Skeletal muscle tissue (tissue), 4 donors: Measurements from ENCODE around the gene UQCR10. TPM values are rescaled to one million over a fixed set of nuclear protein-coding genes. Genes with fewer than 3 reads are reported as not detected.

ENCODE experiments used
- H3K27ac ChIP-seq: one replicate; pipeline ENCODE4 v1.7.0; 2013; ENCODE audit warnings: mild to moderate bottlenecking, low read depth, low read length, inconsistent platforms
- H3K27me3 ChIP-seq, 3 donors: one replicate each; pipeline ENCODE4 v1.7.0; 2013; ENCODE audit warnings: low read length in 3 of 3; ENCODE audit not compliant: control insufficient read depth in 3 of 3, insufficient read depth in 3 of 3
- H3K36me3 ChIP-seq, 3 donors: one replicate each; pipeline ENCODE4 v1.7.0; 2013; ENCODE audit warnings: low read length in 3 of 3; ENCODE audit not compliant: control insufficient read depth in 3 of 3, insufficient read depth in 3 of 3
- H3K4me1 ChIP-seq, 3 donors: one replicate each; pipeline ENCODE4 v1.7.0; 2013; ENCODE audit warnings: low read length in 3 of 3, mild to moderate bottlenecking in 3 of 3; ENCODE audit not compliant: control insufficient read depth in 3 of 3, insufficient read depth in 3 of 3
- H3K4me3 ChIP-seq, 3 donors: one replicate each; pipeline ENCODE4 v1.7.0; 2013; ENCODE audit warnings: low read length in 3 of 3
- H3K9ac ChIP-seq, 3 donors: one replicate each; pipeline ENCODE4 v1.7.0; 2013; ENCODE audit warnings: low read length in 3 of 3, mild to moderate bottlenecking in 3 of 3, moderate library complexity in 2 of 3, low read depth in 1 of 3
- H3K9me3 ChIP-seq, 3 donors: one replicate each; pipeline ENCODE4 v1.7.0; 2013; ENCODE audit warnings: low read length in 3 of 3; ENCODE audit not compliant: control insufficient read depth in 3 of 3
- total RNA-seq: library from RNA; depleted of rRNA; stranded (reverse); fragments of >200 nt; gene quantifications from one replicate; pipeline ENCODE4 v1.2.3, GENCODE V29; 2014
- donor health status: Osteomylitis.

UQCR10 gene
- total RNA-seq, 1 donor from 2014 or later, result 57.9 TPM

DNA sequence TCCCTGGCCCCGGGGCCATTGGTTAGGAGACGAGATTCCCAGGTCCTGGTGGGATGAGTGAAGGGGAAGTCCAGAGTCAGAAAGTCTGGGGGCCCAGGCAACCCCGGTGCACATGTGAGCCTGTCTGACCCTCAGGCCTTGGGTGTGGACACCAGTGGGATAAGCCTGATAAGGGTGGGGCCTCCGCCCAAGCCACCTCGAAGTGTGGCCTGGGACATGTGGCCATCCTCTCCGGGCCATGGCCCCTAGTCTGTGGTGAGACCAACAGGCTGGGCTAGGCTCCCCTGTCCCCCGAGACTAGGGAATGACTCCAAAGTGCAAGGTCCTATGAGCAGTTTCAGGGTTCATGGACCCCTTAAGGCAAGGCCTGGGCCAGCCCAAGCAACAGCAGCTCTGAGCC is 41.1 kb upstream of the UQCR10 start:
- H3K9me3 ChIP-seq, result no peaks in the 10 kb centered on the region
- H3K4me3 ChIP-seq, result no peak overlapping the region
- no peaks in the 10 kb centered on the region for H3K4me1 ChIP-seq
- H3K9ac ChIP-seq, result no peak overlapping the region
- no peak overlapping the region for H3K27ac ChIP-seq
- peaks cover 0 to 8% (median 1%) of the 10 kb centered on the region in 3 donors for H3K36me3 ChIP-seq
- H3K27me3 ChIP-seq, result peaks cover 6 to 24% (median 23%) of the 10 kb centered on the region in 3 donors

DNA sequence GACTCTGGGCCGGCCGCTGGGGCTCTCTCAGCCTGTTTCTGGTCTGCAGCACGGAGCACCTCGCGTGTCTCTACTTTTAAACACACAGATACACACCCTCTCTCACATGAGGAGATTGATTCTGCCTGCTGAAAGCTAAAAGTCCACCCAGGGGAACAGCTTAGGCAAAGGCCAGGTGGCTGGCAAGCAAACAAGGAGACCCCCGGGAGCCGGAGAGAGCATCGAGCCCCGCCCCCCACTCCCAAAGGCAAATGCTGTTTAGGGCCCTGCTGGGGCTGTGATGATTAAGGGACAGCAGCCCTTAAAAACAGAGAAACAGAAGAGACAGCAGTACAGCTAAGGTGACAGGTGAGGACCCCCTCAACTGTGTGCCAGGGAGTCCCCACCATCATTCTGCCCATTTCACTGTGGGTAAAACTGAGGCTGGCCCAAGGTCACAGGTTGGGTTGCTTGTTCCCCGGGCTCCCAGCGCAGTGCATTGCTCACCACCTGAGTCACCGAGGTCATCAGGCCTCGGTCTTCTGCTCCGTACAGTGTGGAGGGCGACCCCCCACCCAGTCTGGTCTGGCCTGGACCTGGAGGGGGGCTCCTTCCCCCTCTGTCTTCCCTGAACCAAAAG is 40.5 kb upstream of the UQCR10 start:
- Histone ChIP-seq H3K27ac (no peak overlapping the region), H3K9ac (no peak overlapping the region), H3K9me3 (no peaks in the 10 kb centered on the region), H3K4me3 (no peak overlapping the region), H3K27me3 (peaks cover under 1 to 19% (median 18%) of the 10 kb centered on the region in 3 donors), H3K36me3 (peaks cover 0 to 9% (median 4%) of the 10 kb centered on the region in 3 donors), H3K4me1 (no peaks in the 10 kb centered on the region)

DNA sequence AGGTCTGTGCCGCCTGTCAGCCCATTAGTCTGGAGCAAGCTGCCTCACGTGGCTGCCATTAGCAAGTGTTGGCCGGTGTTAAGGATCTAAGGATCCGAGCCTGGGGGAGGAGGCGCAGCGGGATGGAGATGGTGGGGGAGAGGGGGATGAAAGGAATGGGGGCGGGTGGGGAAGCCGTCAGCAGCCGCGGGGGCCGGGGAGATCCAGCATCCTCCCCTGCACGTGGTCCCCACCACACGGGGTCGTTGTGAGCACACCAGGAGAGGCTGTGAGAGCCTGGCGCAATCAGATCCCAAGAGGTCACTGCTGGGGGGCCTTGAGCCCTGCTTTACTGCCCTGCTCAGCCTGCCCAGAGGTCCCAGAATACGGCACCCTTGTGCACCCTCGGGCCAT is 40.0 kb upstream of the UQCR10 start:
- H3K27ac ChIP-seq, result no peak overlapping the region
- no peak overlapping the region for H3K9ac ChIP-seq
- H3K4me3 ChIP-seq, result no peak overlapping the region
- H3K27me3 ChIP-seq, result peaks cover 0 to 15% (median 15%) of the 10 kb centered on the region in 3 donors
- H3K9me3 ChIP-seq, result no peaks in the 10 kb centered on the region
- no peaks in the 10 kb centered on the region for H3K4me1 ChIP-seq
- H3K36me3 ChIP-seq, result peaks cover 0 to 9% (median 7%) of the 10 kb centered on the region in 3 donors

DNA sequence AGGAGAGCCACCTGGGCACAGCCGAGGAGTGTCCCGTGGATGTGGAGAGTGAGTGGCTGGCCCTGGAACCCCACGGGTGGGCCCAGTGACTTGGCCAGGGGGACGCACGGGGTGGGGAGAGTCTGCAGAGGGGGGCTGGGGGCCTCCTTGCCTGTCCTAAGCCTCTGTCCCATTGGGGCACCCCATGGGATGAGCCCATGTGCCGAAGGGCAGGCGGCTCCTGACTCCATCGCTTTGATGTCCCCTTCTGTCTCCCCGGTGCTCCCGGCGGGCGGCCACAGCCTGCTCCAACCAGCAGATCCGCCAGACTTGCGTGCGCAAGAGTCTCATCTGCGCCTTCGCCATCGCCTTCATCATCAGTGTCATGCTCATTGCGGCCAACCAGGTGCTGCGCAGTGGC is 38.0 kb upstream of the UQCR10 start:
- Histone ChIP-seq H3K9ac (no peak overlapping the region), H3K27me3 (peaks cover 0 to 7% (median under 1%) of the 10 kb centered on the region in 3 donors), H3K27ac (no peak overlapping the region), H3K9me3 (no peaks in the 10 kb centered on the region), H3K4me1 (peaks cover 7 to 8% (median 7%) of the 10 kb centered on the region in 3 donors), H3K4me3 (no peak overlapping the region), H3K36me3 (peaks cover 0 to 11% (median 10%) of the 10 kb centered on the region in 3 donors)

- no peak overlapping the region for H3K27ac ChIP-seq
- peaks cover 8 to 18% (median 16%) of the 10 kb centered on the region in 3 donors for H3K36me3 ChIP-seq
- no peak overlapping the region for H3K9ac ChIP-seq
- no peaks in the 10 kb centered on the region for H3K9me3 ChIP-seq
- no peaks in the 10 kb centered on the region for H3K27me3 ChIP-seq
- peaks cover 7 to 11% (median 9%) of the 10 kb centered on the region in 3 donors for H3K4me1 ChIP-seq
- no peak overlapping the region for H3K4me3 ChIP-seq
Observed at GRCh38 chr22:29731058-29731850, 35.9 kb upstream of the UQCR10 start.

DNA sequence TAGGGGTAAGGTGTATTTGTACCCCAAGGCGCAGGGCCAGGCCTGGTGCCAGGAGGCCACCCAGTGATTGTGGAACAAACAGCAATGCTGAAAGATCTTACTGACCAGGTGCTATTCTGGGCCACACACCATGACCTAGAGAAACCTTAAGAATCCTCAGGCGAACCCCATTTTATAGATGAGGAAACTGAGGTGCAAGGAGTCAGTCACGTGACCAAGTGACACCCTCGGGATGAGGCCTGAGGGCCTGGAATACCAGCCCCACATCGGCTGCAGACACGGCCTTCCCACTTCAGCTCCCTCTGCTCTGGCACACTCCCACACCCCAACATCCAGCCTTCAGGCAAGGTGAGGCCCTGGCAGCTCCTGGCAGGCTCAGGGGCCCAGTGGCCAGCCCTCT is 34.3 kb upstream of the UQCR10 start:
- Histone ChIP-seq H3K4me3 (no peak overlapping the region), H3K9me3 (no peaks in the 10 kb centered on the region), H3K9ac (no peak overlapping the region), H3K27me3 (no peaks in the 10 kb centered on the region), H3K27ac (no peak overlapping the region), H3K4me1 (peaks cover 7 to 11% (median 9%) of the 10 kb centered on the region in 3 donors), H3K36me3 (peaks cover 13 to 24% (median 22%) of the 10 kb centered on the region in 3 donors)

DNA sequence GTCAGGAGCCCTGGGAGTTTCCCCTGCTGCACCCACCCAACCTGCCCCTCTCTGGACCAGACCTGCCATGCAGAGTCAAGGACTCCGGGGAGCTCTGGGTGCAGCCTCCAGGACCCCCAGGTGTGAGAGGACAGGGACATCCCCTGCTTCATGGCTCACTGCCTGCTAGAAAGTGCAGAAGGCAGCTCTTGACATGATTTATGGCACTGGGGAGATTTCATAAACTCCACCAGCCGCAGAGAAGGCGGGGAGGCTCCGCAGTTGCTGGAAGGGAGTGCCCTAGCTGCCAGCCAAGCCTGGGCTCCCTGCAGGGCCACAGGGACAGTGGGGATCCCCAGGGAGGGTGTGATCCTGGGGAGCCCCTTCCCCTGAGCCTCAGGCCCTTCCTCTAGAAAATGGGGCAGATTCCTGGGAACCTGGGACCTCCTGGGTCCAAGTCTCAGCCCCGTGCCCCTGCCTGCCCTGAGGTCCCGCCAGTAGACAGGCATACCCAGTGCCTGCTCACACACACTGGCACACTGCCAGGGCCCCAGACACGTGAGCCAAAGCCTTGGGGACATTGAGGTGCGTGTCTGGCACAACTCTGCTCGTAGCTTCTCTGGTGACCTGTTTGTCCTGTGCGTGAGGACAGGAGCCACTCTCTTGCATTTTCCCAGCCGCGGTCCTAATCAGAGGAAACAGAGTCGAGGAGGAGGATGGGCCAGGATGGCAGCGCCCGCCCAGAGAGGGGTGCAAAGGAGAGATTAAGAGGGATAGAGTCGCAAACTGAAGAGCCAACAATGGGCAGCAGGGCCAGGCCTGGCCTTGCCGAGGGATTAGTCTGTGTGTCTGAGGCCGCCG is 33.6 kb upstream of the UQCR10 start:
- peak overlapping the region; percentile 23 for H3K27ac ChIP-seq
- H3K4me3 ChIP-seq, result no peak overlapping the region
- peaks cover 7 to 11% (median 9%) of the 10 kb centered on the region in 3 donors for H3K4me1 ChIP-seq
- peak overlapping the region in 1 of 3 donors; percentile 14 for H3K9ac ChIP-seq
- peaks cover 18 to 26% (median 25%) of the 10 kb centered on the region in 3 donors for H3K36me3 ChIP-seq
- H3K27me3 ChIP-seq, result no peaks in the 10 kb centered on the region
- H3K9me3 ChIP-seq, result no peaks in the 10 kb centered on the region

GRCh38 chr22:29734406-29734805 is 32.8 kb upstream of the UQCR10 start:
- Histone ChIP-seq H3K9ac (no peak overlapping the region), H3K4me3 (no peak overlapping the region), H3K9me3 (no peaks in the 10 kb centered on the region), H3K4me1 (peaks cover 7 to 11% (median 9%) of the 10 kb centered on the region in 3 donors), H3K27me3 (no peaks in the 10 kb centered on the region), H3K36me3 (peaks cover 18 to 32% (median 30%) of the 10 kb centered on the region in 3 donors), H3K27ac (no peak overlapping the region)

DNA sequence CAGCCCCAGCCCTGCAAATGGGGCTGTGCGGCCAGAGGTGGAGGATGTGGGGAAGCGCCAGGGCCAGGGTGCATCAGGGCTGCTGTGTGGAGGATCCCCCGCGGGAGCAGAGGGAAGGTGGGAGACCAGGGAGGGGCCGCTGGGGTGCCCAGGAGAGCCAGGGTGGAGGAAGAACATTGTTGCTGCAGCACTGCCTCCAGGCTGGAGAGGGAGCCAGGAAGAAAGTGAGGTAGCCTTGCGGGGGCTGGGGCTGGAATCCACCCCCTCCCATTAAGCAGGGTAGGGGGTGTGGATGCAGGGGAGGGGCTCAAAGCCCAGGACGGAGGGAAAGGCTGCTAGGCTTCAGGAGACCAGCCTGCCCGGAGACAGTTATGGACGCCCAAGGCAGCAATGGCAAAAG is 32.3 kb upstream of the UQCR10 start:
- H3K9me3 ChIP-seq, result no peaks in the 10 kb centered on the region
- no peak overlapping the region for H3K27ac ChIP-seq
- H3K4me1 ChIP-seq, result peaks cover 7 to 11% (median 9%) of the 10 kb centered on the region in 3 donors
- peaks cover 18 to 36% (median 35%) of the 10 kb centered on the region in 3 donors for H3K36me3 ChIP-seq
- H3K27me3 ChIP-seq, result no peaks in the 10 kb centered on the region
- H3K9ac ChIP-seq, result no peak overlapping the region
- no peak overlapping the region for H3K4me3 ChIP-seq
